ENCODE data around the gene CES3.

Gene CES3

DNA sequence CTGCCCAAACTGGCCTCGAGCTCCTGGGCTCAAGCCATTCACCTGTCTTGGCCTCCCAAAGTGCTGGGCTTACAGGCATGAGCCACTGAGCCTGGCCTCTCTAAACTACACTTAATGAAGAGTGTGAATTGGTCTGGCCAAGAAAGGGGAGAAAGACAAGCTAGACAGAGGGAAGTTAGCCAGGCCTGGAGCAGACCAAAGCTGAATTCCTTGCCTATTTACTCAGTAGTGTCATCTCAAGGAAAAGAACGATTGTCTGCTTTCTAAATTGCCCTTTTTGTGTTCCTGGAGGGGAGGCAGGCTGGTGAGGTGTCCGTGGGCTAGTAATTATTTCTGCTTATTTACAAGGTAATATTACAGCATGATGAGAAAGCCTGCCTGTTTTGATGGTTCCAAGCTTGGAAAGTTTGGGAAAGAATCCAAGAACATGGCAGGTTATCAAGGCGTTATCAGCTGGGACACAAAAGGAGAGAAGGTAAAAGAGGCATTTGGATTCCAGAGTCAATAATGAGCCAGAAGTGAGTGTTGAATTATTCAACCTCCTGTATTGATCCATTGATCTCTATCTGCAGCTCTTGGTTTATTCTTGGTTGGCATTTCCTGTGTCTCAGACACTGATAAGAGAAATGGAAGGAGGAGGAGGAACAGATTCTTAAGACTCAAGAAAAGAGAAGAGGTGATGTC, 61.6 kb downstream of the CES3 start:
- Histone ChIP-seq H3K27ac (ENCODE audit: low read depth, low read length) (no peak overlapping the region), H3K36me3 (ENCODE audit: control insufficient read depth, insufficient read depth, low read length) (no peaks in the 10 kb centered on the region), H3K27me3 (ENCODE audit: control insufficient read depth, insufficient read depth, low read length) (no peaks in the 10 kb centered on the region), H3K4me1 (ENCODE audit: control insufficient read depth, insufficient read depth, low read length) (no peaks in the 10 kb centered on the region), H3K9ac (ENCODE audit: low read length) (no peak overlapping the region), H3K4me3 (ENCODE audit: low read depth, low read length) (no peak overlapping the region), H3K9me3 (ENCODE audit: control insufficient read depth, insufficient read depth, low read depth, low read length) (no peaks in the 10 kb centered on the region)

GRCh38 chr16:67023689-67024088, 62.6 kb downstream of the CES3 start:
- H3K4me1 ChIP-seq (ENCODE audit: control insufficient read depth, insufficient read depth, low read length), result peaks cover 4% of the 10 kb centered on the region
- H3K27me3 ChIP-seq (ENCODE audit: control insufficient read depth, insufficient read depth, low read length), result no peaks in the 10 kb centered on the region
- no peaks in the 10 kb centered on the region for H3K9me3 ChIP-seq (ENCODE audit: control insufficient read depth, insufficient read depth, low read depth, low read length)
- no peak overlapping the region for H3K4me3 ChIP-seq (ENCODE audit: low read depth, low read length)
- H3K36me3 ChIP-seq (ENCODE audit: control insufficient read depth, insufficient read depth, low read length), result no peaks in the 10 kb centered on the region
- no peak overlapping the region for H3K27ac ChIP-seq (ENCODE audit: low read depth, low read length)
- no peak overlapping the region for H3K9ac ChIP-seq (ENCODE audit: low read length)

Measured in HUES6 (cell line).